GM12864 (cell line): Measurements from ENCODE around the gene TDRD9.

Experiments
- DNase-seq: peaks from one replicate; pipeline ENCODE4 v3.0.0-alpha.2; 2011; ENCODE audit warnings: low read depth
- H3K4me3 ChIP-seq: 2 replicates; pipeline ENCODE4 v1.5.1; 2011; ENCODE audit warnings: mild to moderate bottlenecking, low read depth, low read length, control low read depth
- CTCF ChIP-seq: IDR thresholded peaks from 2 replicates; pipeline ENCODE4 v1.5.1; 2011; ENCODE audit warnings: low read depth, mild to moderate bottlenecking, moderate library complexity, low read length, control low read depth, inconsistent platforms; ENCODE audit errors: missing control alignments

Gene TDRD9

GRCh38 chr14:103989034-103989433, 60.8 kb downstream of the TDRD9 start:
- DNase-seq, result no peak
- no peak overlapping the region for H3K4me3 ChIP-seq
- no peak for TF ChIP-seq CTCF

GRCh38 chr14:103989964-103990363, 61.7 kb downstream of the TDRD9 start:
- no peak for DNase-seq
- TF ChIP-seq CTCF, result no peak

GRCh38 chr14:103994535-103995184, 66.4 kb downstream of the TDRD9 start:
- no peak for TF ChIP-seq CTCF
- DNase-seq, result no peak
- no peak overlapping the region for H3K4me3 ChIP-seq

More at GRCh38 chr14:103989964-103990363, 61.7 kb downstream of the TDRD9 start:
- no peak overlapping the region for H3K4me3 ChIP-seq

GRCh38 chr14:103995876-103996275, 67.6 kb downstream of the TDRD9 start:
- TF ChIP-seq CTCF, result no peak
- H3K4me3 ChIP-seq, result no peak overlapping the region
- no peak for DNase-seq

GRCh38 chr14:103997391-103997790, 69.1 kb downstream of the TDRD9 start:
- no peak overlapping the region for H3K4me3 ChIP-seq
- no peak for DNase-seq
- no peak for TF ChIP-seq CTCF

GRCh38 chr14:103998027-103998426, 69.8 kb downstream of the TDRD9 start:
- no peak for TF ChIP-seq CTCF
- no peak overlapping the region for H3K4me3 ChIP-seq
- DNase-seq, result no peak

GRCh38 chr14:103999795-104000440, 71.7 kb downstream of the TDRD9 start:
- no peak for DNase-seq
- no peak overlapping the region for H3K4me3 ChIP-seq
- no peak for TF ChIP-seq CTCF
